ENCODE results near the gene OR7G1.

DNA sequence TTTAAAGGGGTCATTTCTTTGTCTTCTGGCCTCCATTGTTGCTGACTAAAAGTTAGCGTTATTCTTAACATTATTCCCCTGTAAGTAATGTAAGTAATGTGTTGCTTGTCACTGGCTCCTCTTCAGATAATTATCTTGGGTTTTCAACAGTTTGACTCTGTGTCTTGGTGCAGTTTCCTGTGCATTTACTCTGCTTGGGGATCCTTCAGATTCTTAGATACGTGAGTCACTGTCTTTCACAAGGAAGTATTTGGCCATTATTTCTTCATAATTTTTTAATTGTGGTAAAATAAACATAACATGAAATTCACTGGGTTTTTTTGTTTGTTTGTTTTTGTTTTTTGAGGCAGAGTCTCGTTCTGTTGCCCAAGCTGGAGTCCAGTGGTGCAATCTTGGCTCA lies 49.7 kb upstream of the OR7G1 start:
- TF ChIP-seq POLR2A (IDR thresholded peaks at IDR 0.05): no peak
- TF ChIP-seq, protein P1, sequence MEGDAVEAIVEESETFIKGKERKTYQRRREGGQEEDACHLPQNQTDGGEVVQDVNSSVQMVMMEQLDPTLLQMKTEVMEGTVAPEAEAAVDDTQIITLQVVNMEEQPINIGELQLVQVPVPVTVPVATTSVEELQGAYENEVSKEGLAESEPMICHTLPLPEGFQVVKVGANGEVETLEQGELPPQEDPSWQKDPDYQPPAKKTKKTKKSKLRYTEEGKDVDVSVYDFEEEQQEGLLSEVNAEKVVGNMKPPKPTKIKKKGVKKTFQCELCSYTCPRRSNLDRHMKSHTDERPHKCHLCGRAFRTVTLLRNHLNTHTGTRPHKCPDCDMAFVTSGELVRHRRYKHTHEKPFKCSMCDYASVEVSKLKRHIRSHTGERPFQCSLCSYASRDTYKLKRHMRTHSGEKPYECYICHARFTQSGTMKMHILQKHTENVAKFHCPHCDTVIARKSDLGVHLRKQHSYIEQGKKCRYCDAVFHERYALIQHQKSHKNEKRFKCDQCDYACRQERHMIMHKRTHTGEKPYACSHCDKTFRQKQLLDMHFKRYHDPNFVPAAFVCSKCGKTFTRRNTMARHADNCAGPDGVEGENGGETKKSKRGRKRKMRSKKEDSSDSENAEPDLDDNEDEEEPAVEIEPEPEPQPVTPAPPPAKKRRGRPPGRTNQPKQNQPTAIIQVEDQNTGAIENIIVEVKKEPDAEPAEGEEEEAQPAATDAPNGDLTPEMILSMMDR (IDR thresholded peaks at IDR 0.05 in 4 of 5, conservative IDR thresholded peaks at IDR 0.05 in 1 of 5): no peak

Data from gastrocnemius medialis (tissue), 4 donors.